VCaP (cell line): Measurements from ENCODE around the gene DPP3.
A peak's percentile ranks its signal among the peaks of the same experiment; 100 is the strongest.

ENCODE experiments used
- H3K27ac ChIP-seq: fragments of 450-650 bp; 2 replicates; pipeline ENCODE4 v1.5.1; 2017
- TF ChIP-seq, protein P1 (sequence below): fragments of 450-650 bp; conservative IDR thresholded peaks from 2 replicates; pipeline ENCODE4 v1.5.1; 2017; ENCODE audit warnings: mild to moderate bottlenecking, moderate library complexity

Gene DPP3

DNA sequence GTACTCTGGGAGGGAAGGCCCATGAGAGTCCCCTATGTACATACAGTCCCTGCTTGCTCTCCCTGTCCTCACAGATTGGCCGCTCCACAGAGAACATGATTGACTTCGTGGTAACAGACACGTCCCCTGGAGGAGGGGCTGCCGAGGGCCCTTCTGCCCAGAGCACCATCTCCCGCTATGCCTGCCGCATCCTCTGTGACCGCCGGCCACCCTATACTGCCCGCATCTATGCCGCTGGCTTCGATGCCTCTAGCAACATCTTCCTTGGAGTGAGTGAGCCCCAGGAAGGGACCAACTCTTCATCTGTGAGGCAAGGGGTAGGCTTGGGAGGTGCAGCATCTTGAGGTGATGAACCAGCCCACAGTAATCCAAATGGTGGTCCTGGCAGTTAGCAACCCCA lies 7.1 kb upstream of the DPP3 start:
- H3K27ac ChIP-seq: no peak overlapping the region
- TF ChIP-seq, protein P1, sequence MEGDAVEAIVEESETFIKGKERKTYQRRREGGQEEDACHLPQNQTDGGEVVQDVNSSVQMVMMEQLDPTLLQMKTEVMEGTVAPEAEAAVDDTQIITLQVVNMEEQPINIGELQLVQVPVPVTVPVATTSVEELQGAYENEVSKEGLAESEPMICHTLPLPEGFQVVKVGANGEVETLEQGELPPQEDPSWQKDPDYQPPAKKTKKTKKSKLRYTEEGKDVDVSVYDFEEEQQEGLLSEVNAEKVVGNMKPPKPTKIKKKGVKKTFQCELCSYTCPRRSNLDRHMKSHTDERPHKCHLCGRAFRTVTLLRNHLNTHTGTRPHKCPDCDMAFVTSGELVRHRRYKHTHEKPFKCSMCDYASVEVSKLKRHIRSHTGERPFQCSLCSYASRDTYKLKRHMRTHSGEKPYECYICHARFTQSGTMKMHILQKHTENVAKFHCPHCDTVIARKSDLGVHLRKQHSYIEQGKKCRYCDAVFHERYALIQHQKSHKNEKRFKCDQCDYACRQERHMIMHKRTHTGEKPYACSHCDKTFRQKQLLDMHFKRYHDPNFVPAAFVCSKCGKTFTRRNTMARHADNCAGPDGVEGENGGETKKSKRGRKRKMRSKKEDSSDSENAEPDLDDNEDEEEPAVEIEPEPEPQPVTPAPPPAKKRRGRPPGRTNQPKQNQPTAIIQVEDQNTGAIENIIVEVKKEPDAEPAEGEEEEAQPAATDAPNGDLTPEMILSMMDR: no peak

DNA sequence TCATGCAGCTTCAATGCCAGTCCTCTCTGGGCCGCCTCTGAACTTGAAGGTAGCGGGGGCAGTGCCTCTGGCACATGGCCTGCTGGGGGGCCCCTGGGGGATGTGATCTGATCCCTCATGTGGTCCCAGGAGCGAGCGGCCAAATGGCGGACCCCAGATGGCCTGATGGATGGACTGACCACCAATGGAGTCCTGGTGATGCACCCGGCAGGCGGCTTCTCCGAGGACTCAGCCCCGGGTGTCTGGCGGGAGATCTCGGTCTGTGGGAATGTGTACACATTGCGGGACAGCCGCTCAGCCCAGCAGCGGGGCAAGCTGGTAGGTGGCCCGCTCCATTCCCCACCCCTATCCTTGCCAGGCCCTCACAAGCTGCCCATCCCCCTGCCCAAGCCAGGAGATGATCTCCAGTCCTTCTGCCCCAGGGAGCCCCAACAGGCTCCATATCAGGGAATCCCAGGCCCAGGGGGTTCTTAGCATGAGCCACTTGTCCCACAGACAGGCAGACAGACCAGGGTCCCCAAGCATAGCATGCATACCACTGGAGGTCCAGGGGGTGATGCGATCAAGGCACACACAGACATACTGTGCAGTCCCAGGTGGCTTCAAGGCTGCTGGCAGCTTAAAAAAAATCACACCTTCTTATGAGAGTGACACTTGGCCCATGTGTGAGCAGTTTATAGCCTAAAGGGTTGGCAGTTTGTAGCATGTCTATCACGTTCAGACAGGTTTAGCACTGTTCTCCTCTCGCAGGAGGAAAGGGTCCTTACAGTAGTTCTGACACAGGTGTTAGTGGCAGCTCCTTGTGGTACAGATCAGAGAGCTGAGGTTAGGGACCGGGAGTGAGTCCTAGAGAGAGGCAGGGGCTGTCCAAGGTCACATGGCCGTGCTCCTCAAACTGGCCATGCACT lies 6.4 kb upstream of the DPP3 start:
- TF ChIP-seq, protein P1: no peak
- H3K27ac ChIP-seq: no peak overlapping the region

DNA sequence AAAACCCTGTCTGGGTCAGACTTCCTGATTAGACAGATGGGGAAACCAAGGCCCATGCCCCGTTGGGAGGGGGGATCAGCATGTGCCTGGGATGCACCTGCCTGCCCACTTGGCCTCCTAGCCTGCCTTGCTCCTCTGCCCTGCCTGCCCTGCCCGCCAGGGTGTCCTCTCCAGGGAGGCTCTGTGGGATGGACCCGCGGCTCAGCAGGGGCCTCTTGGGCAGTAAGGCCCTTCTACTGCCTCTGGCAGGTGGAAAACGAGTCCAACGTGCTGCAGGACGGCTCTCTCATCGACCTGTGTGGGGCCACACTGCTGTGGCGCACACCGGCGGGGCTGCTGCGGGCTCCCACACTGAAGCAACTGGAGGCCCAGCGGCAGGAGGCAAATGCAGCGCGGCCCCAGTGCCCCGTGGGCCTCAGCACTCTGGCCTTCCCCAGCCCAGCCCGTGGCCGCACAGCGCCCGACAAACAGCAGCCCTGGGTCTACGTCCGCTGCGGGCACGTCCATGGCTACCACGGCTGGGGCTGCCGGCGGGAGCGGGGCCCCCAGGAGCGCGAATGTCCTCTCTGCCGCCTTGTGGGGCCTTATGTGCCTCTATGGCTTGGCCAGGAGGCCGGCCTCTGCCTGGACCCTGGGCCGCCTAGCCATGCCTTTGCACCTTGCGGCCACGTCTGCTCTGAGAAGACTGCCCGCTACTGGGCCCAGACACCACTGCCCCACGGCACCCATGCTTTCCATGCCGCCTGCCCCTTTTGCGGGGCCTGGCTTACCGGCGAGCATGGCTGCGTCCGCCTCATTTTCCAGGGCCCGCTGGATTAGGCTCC lies 4.7 kb upstream of the DPP3 start:
- TF ChIP-seq, protein P1: no peak
- H3K27ac ChIP-seq: no peak overlapping the region

DNA sequence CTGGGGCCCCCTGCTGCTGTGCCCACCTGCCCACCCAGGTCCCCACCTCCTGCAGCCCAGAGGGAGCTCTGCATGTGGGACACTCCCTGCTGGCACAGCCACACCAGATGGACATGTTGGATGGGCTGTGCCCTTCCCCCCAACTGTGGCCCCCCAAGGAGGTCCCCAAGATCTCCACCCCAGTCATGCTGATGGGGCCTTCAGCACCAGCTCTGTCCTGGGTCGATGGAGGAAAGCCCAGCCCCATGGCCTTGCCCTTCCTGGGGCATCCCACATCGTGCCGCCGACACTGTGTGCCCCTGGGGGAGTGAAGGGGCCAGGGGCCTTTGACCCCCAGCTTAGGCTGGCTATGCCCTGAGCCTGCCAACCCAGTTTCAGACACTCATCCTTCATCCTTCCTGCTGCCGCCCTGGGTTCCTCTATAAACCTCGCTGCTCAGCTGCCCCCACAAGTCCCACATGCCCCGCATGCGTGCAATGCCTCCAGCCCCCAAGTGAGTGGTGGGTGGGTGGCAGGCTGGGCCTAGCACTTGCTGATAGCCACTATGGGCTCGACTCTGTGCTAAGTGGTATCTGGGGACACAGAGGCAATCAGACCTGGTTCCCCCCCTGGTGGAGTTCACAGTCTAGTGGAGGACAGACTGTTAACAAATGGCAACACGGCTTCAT lies 3.9 kb upstream of the DPP3 start:
- 0 out of 2 replicates have a peak overlapping the region, but pooled peaks have one; percentile 1 for H3K27ac ChIP-seq
- TF ChIP-seq, protein P1: no peak

DNA sequence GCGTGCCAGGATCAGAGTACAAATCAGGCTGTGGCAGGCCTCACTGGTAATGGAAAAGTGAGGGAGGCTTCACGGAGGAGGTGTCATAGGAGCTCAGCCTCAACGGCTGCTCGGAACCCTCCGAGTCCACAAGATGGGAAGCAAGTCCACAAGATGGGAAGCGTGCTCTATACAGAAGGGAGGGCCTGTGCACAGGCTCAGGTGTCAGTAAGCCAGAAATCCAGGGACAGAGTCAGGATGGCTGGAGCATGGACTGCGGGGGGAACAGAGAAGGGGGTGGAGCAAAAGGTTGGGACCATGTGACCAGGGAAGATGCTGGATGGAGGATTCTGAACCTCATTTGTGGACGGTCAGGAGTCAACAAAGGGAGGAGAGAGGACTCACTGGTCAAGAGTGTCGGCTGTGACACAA lies 3.4 kb upstream of the DPP3 start:
- H3K27ac ChIP-seq: 0 out of 2 replicates have a peak overlapping the region, but pooled peaks have one; percentile 1
- TF ChIP-seq, protein P1: no peak

DNA sequence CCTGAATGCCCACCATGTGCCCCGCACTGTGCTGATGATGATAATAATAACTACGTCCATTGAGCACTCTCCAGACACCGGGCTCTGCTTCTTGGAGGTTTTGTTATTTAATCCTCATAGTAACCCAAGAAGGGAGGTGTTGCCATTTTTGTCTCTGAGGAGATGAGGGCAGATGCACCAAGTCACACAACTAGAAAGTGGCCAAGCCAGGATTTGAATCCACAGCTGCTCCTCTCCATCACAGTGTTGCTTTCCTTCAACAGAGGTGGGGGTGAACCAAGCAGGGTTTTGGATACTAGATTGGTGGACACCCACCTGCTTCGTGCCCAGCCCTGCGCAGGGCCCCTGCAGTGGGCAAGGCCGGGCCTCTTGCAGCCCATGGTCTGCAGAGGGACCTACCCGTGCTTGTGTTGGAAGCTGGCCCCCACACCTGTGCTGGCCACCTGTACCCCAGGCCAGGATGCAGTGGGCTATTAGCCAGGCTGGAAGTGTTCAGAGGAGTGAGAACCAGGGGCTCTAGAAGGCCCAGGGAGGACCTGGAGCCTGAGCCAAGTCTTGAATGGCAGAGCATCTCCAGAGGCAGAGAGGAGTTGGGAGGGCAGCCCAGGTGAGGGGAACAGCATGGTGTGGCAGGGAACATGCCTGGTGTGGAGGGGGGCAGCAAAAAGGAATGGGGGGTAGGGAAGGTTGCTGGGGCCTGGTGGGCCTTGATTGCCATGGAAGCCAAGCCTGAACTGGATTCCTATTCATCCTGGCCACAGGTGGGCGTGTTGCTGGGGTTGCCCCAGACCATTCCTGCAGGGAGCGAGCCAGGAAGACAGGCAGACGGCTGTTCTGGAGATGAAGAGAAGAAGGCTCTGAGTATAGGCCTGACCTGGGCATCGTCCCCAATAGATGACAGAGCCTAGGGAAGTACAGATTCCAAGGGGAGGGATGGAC lies 2.7 kb upstream of the DPP3 start:
- TF ChIP-seq, protein P1: no peak
- no peak overlapping the region for H3K27ac ChIP-seq
